Progenitor cell of endocrine pancreas (in vitro differentiated cells): Measurements from ENCODE around the gene FAM186B. TPM values are rescaled to one million over a fixed set of nuclear protein-coding genes. Genes with fewer than 3 reads are reported as not detected.

Source experiments
- DNase-seq: peaks from one replicate; pipeline ENCODE4 v3.0.0; 2021; ENCODE audit warnings: low spot score; ENCODE audit not compliant: unreplicated experiment
- H3K27ac Mint-ChIP-seq: 2 replicates; pipeline ENCODE4 v1.8.0; 2021; ENCODE audit warnings: mild to moderate bottlenecking, moderate library complexity, mixed read lengths
- H3K27me3 Mint-ChIP-seq: 2 replicates; pipeline ENCODE4 v1.8.0; 2021; ENCODE audit warnings: mixed read lengths
- H3K36me3 Mint-ChIP-seq: 2 replicates; pipeline ENCODE4 v1.8.0; 2022; ENCODE audit warnings: mixed read lengths; ENCODE audit not compliant: insufficient read depth
- H3K4me1 Mint-ChIP-seq: 2 replicates; pipeline ENCODE4 v1.8.0; 2021; ENCODE audit warnings: low read depth, mixed read lengths
- H3K4me3 Mint-ChIP-seq: 2 replicates; pipeline ENCODE4 v1.8.0; 2021; ENCODE audit warnings: low read depth, mild to moderate bottlenecking, moderate library complexity, mixed read lengths
- H3K9me3 Mint-ChIP-seq: 2 replicates; pipeline ENCODE4 v1.8.0; 2021; ENCODE audit warnings: low read depth, mixed read lengths
- total RNA-seq: library from RNA; stranded (reverse); gene quantifications from 2 replicates; pipeline ENCODE4 v1.2.1, GENCODE V29; 2021
- TF ChIP-seq, protein P1 (sequence below): fragments of 200-600 bp; sonication (generic); IDR thresholded peaks from one replicate; pipeline ENCODE4 v1.5.0; 2021; ENCODE audit warnings: antibody characterized with exemption, mild to moderate bottlenecking; ENCODE audit not compliant: unreplicated experiment

The FAM186B gene
- total RNA-seq, 1 donor from 2014 or later, result 0.24 TPM

DNA sequence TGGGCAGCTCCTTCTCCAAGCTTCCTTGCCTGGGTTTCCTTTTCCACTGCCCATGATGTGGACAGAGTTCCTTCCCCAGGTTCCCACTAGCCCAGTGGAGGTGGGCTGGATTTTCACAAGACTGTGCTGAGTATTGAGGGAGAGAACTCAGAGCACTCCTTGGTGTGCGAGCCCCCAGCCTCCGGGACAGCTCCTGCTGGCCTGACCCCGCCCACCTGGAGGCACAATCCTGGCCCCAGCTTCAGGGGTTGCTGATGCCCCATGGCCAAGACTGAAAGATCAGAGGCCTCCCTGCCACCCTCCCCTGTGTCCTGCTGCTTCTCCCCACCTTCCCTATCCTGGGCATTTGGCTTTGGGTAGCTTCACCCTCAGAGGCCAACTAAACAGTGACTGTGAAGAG is 59.0 kb downstream of the FAM186B start:
- H3K36me3 Mint-ChIP-seq, result peaks cover 15% of the 10 kb centered on the region
- no peaks in the 10 kb centered on the region for H3K9me3 Mint-ChIP-seq
- H3K27ac Mint-ChIP-seq, result no peak overlapping the region
- no peak overlapping the region for H3K4me3 Mint-ChIP-seq
- peaks cover 20% of the 10 kb centered on the region for H3K4me1 Mint-ChIP-seq
- DNase-seq, result no peak
- peaks cover 52% of the 10 kb centered on the region for H3K27me3 Mint-ChIP-seq
- TF ChIP-seq, protein P1, sequence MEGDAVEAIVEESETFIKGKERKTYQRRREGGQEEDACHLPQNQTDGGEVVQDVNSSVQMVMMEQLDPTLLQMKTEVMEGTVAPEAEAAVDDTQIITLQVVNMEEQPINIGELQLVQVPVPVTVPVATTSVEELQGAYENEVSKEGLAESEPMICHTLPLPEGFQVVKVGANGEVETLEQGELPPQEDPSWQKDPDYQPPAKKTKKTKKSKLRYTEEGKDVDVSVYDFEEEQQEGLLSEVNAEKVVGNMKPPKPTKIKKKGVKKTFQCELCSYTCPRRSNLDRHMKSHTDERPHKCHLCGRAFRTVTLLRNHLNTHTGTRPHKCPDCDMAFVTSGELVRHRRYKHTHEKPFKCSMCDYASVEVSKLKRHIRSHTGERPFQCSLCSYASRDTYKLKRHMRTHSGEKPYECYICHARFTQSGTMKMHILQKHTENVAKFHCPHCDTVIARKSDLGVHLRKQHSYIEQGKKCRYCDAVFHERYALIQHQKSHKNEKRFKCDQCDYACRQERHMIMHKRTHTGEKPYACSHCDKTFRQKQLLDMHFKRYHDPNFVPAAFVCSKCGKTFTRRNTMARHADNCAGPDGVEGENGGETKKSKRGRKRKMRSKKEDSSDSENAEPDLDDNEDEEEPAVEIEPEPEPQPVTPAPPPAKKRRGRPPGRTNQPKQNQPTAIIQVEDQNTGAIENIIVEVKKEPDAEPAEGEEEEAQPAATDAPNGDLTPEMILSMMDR, result no peak

DNA sequence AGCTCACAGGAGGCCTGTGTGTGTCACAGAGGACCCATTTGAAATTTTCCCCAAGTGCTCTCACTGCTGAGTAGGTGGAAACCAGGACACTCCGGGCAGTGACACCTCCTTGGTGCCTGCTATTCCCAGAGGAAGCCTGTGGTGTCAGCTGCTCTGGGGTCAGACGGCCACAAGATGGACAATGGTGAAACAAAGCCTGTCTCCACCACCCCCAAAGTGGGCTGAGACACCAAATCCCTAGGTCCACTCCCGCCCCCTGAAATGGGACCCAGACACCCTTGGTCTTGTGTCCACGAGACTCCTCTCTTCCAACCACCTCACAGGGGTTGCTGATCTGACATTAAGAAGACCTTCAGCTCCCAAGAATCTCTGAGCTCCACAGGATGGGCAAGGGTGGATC is 59.6 kb downstream of the FAM186B start:
- H3K27ac Mint-ChIP-seq, result no peak overlapping the region
- TF ChIP-seq, protein P1, result no peak
- H3K9me3 Mint-ChIP-seq, result no peaks in the 10 kb centered on the region
- H3K4me1 Mint-ChIP-seq, result peaks cover 20% of the 10 kb centered on the region
- H3K36me3 Mint-ChIP-seq, result peaks cover 16% of the 10 kb centered on the region
- no peak for DNase-seq
- no peak overlapping the region for H3K4me3 Mint-ChIP-seq
- peaks cover 59% of the 10 kb centered on the region for H3K27me3 Mint-ChIP-seq

DNA sequence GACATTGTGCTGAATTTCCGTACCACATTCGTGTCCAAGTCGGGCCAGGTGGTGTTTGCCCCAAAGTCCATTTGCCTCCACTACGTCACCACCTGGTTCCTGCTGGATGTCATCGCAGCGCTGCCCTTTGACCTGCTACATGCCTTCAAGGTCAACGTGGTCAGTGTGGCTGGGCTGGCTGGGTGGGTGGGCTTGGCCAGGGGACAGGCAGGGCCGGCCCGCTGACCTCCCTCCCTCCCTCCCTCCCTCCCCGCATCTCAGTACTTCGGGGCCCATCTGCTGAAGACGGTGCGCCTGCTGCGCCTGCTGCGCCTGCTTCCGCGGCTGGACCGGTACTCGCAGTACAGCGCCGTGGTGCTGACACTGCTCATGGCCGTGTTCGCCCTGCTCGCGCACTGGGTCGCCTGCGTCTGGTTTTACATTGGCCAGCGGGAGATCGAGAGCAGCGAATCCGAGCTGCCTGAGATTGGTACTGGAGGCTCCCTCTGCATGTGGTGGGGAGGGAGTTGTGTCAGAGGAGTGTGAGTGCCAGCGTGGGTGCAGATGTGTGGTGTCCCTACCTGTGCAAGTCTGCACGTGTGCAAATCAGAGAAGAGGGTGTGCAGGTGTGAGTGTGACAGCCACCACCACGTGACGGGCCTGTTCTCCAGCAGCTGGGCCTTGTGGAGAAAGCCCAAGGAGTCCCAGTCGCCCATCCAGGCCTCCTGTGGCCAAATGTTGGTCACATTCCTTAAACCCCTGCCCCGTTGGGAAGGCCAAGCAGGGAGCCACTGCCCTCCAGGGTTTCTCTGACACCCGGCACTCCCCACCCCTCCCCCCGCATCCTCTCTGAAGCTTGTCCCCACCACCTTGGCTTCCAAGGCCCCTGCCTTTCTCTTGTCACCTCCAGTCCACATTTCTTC is 61.3 kb downstream of the FAM186B start:
- Mint-ChIP-seq H3K27me3 (peaks cover 71% of the 10 kb centered on the region), H3K4me1 (peaks cover 14% of the 10 kb centered on the region), H3K4me3 (no peak overlapping the region), H3K36me3 (peaks cover 16% of the 10 kb centered on the region), H3K9me3 (no peaks in the 10 kb centered on the region), H3K27ac (no peak overlapping the region)
- DNase-seq, result no peak
- TF ChIP-seq, protein P1, result no peak

GRCh38 chr12:49543221-49543913 is 62.1 kb downstream of the FAM186B start:
- Mint-ChIP-seq H3K27me3 (peaks cover 71% of the 10 kb centered on the region), H3K36me3 (peaks cover 16% of the 10 kb centered on the region), H3K4me3 (no peak overlapping the region), H3K4me1 (peaks cover 13% of the 10 kb centered on the region), H3K27ac (no peak overlapping the region), H3K9me3 (no peaks in the 10 kb centered on the region)
- TF ChIP-seq, protein P1, result no peak
- no peak for DNase-seq

GRCh38 chr12:49542592-49543160 is 62.8 kb downstream of the FAM186B start:
- Mint-ChIP-seq H3K9me3 (no peaks in the 10 kb centered on the region), H3K4me1 (peaks cover 13% of the 10 kb centered on the region), H3K36me3 (peaks cover 16% of the 10 kb centered on the region), H3K27ac (no peak overlapping the region), H3K4me3 (no peak overlapping the region), H3K27me3 (peaks cover 68% of the 10 kb centered on the region)
- TF ChIP-seq, protein P1, result no peak
- DNase-seq, result no peak
